ENCODE measurements around the gene TMSB10.

The TMSB10 gene

GRCh38 chr2:84954329-84954728 is 48.9 kb downstream of the TMSB10 start:
- no peak overlapping the region for H3K4me3 ChIP-seq (ENCODE audit: low read depth, low read length)
- TF ChIP-seq CTCF (IDR thresholded peaks at IDR 0.05; ENCODE audit: low read depth, low read length) = no peak
